Activated T-helper 1 cell treated with Interleukin-2 at 50 U/mL for 16 hours (primary cell): Measurements from ENCODE around the gene TBK1.
"Not testable (repeated sequence)": the region's sequence is repeated elsewhere in the genome, so short reads cannot be mapped to it uniquely, and the experiment has no call there.

ENCODE experiments used
- DNase-seq: peaks from one replicate; pipeline ENCODE4 v3.0.0-alpha.2; 2020; ENCODE audit warnings: low read depth

Gene TBK1

GRCh38 chr12:64497484-64497883 is 45.6 kb downstream of the TBK1 start:
- DNase-seq: no peak

GRCh38 chr12:64497903-64498302 is 46.0 kb downstream of the TBK1 start:
- DNase-seq: no peak

GRCh38 chr12:64500394-64500793 is 48.5 kb downstream of the TBK1 start:
- no peak for DNase-seq

- no peak for DNase-seq
Observed at GRCh38 chr12:64501486-64501885, 49.6 kb downstream of the TBK1 start.

GRCh38 chr12:64506955-64507354 is 55.0 kb downstream of the TBK1 start:
- no peak for DNase-seq

- DNase-seq: no peak
Observed at GRCh38 chr12:64510667-64511066, 58.7 kb downstream of the TBK1 start.

GRCh38 chr12:64518396-64518795 is 66.5 kb downstream of the TBK1 start:
- no peak for DNase-seq

GRCh38 chr12:64521833-64522232 is 69.9 kb downstream of the TBK1 start:
- DNase-seq: no peak

- no peak for DNase-seq
Observed at GRCh38 chr12:64522316-64522715, 70.4 kb downstream of the TBK1 start.

- DNase-seq: no peak
Observed at GRCh38 chr12:64522807-64523206, 70.9 kb downstream of the TBK1 start.

- not testable (repeated sequence) for DNase-seq
Observed at GRCh38 chr12:64523565-64524444, 71.9 kb downstream of the TBK1 start.

- DNase-seq: no peak
Observed at GRCh38 chr12:64525461-64526160, 73.7 kb downstream of the TBK1 start.

GRCh38 chr12:64526859-64527258 is 74.9 kb downstream of the TBK1 start:
- DNase-seq: no peak

- no peak for DNase-seq
Observed at GRCh38 chr12:64528616-64529015, 76.7 kb downstream of the TBK1 start.

- no peak for DNase-seq
Observed at GRCh38 chr12:64530566-64530965, 78.6 kb downstream of the TBK1 start.

GRCh38 chr12:64531665-64532334 is 79.9 kb downstream of the TBK1 start:
- no peak for DNase-seq

- no peak for DNase-seq
Observed at GRCh38 chr12:64532734-64533351, 80.9 kb downstream of the TBK1 start.

GRCh38 chr12:64534672-64535199 is 82.8 kb downstream of the TBK1 start:
- no peak for DNase-seq

GRCh38 chr12:64538121-64538520 is 86.2 kb downstream of the TBK1 start:
- no peak for DNase-seq

GRCh38 chr12:64542409-64543047 is 90.6 kb downstream of the TBK1 start:
- not testable (repeated sequence) for DNase-seq

GRCh38 chr12:64544371-64545080 is 92.6 kb downstream of the TBK1 start:
- DNase-seq: no peak
